Stimulated activated naive B cell treated with anti-CD40 and anti-IgM and Interleukin-4, amounts not matched to agents 10 μg/mL and 1 μg/mL and 100 μg/mL, for 72 hours (primary cell): ENCODE measurements around the gene CYP46A1.

Source experiments
- ATAC-seq, 2 donors: fragments of 150-1000 bp; cut with Tn5 transposase; replicated peaks; 2 replicates each; pipeline ENCODE4 v1.10.0; 2021; ENCODE audit warnings: moderate library complexity in 1 of 2
- DNase-seq: peaks from one replicate; pipeline ENCODE4 v3.0.0; 2021
- H3K27ac Mint-ChIP-seq: one replicate; pipeline ENCODE4 v1.8.0; 2022; ENCODE audit warnings: mild to moderate bottlenecking, mixed read lengths
- H3K27me3 Mint-ChIP-seq, 2 donors: one replicate each; pipeline ENCODE4 v1.8.0; 2022; ENCODE audit warnings: mixed read lengths in 2 of 2
- H3K36me3 Mint-ChIP-seq, 2 donors: one replicate each; pipeline ENCODE4 v1.8.0; 2022; ENCODE audit warnings: mixed read lengths in 2 of 2, mild to moderate bottlenecking in 1 of 2
- H3K4me1 Mint-ChIP-seq, 2 donors: one replicate each; pipeline ENCODE4 v1.8.0; 2022; ENCODE audit warnings: mixed read lengths in 2 of 2, mild to moderate bottlenecking in 1 of 2
- H3K4me3 Mint-ChIP-seq, 2 donors: one replicate each; pipeline ENCODE4 v1.8.0; 2022; ENCODE audit warnings: mild to moderate bottlenecking in 2 of 2, mixed read lengths in 2 of 2, moderate library complexity in 1 of 2
- H3K9me3 Mint-ChIP-seq, 2 donors: one replicate each; pipeline ENCODE4 v1.8.0; 2022; ENCODE audit warnings: mixed read lengths in 2 of 2, mild to moderate bottlenecking in 1 of 2

CYP46A1 gene

DNA sequence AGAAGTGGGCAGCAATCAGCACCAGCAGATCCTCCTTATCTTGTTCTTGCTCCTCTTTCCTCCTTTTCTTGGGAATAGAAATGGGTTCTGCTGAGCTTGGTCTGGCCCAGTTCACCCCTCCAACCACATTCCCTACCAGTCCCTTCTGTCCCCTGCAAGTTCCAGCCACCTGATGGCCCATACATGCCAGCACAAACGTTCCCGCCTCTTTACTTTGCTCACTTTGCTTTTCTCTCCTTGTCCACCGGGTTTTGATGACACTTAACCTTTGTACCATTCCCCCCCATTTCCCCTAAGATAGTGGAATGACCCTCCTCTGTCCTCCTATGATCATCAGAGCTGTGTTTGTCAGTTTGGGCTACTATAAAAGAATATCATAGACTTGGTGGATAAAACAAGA lies 85.7 kb downstream of the CYP46A1 start:
- Mint-ChIP-seq H3K9me3 (peaks cover 2 to 4% of the 10 kb centered on the region in 2 donors), H3K27me3 (peaks cover 30 to 35% of the 10 kb centered on the region in 2 donors), H3K27ac (no peak overlapping the region), H3K36me3 (no peaks in the 10 kb centered on the region), H3K4me1 (peaks cover 0 to 2% of the 10 kb centered on the region in 2 donors), H3K4me3 (no peak overlapping the region)
- ATAC-seq = no peak
- DNase-seq = no peak

DNA sequence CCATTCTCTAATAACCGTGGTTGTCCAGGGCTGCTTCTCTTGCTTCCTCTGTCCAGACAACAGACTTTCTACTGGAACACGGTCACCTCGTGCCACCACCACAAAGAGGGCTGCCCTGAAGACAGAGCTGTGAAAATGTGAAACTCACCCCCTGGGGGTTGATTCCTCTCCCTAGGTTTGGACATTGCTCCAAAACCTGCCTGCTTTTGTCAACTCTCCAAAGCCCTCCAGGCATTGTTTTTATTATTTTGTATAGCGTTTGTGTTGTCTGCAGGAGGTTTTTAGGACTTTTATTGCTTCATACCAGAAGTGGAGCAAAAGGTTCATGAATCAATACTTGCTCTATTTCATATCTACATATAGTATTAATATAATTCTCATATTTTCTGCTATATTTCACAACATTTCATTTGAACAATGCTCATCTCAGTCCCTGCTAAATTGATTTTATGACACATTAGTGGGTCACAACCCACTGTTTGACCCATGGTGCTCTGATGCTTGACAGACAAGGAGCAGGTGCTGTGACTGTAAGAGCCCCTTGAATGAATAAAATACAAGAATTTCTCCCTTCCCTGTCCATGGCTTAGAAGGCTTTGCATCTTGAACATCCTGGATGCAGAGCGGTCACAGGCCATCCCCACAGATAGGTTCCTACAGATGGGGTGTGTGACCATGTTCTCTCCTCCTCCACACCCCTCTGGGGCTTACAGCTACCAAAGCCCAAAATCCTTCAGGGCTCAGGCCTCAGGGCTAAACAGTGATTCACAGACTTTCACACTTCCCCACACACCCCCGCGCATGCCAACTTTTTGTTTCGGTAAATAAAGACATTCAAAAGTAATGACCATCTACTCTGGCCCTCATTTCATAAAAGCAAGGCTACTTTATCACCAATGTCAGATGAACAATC lies 88.5 kb downstream of the CYP46A1 start:
- H3K27ac Mint-ChIP-seq = no peak overlapping the region
- H3K27me3 Mint-ChIP-seq = peaks cover 45 to 51% of the 10 kb centered on the region in 2 donors
- peaks cover 2 to 4% of the 10 kb centered on the region in 2 donors for H3K9me3 Mint-ChIP-seq
- ATAC-seq = no peak
- H3K4me1 Mint-ChIP-seq = peaks cover 0 to 2% of the 10 kb centered on the region in 2 donors
- no peak overlapping the region for H3K4me3 Mint-ChIP-seq
- no peaks in the 10 kb centered on the region for H3K36me3 Mint-ChIP-seq
- no peak for DNase-seq

DNA sequence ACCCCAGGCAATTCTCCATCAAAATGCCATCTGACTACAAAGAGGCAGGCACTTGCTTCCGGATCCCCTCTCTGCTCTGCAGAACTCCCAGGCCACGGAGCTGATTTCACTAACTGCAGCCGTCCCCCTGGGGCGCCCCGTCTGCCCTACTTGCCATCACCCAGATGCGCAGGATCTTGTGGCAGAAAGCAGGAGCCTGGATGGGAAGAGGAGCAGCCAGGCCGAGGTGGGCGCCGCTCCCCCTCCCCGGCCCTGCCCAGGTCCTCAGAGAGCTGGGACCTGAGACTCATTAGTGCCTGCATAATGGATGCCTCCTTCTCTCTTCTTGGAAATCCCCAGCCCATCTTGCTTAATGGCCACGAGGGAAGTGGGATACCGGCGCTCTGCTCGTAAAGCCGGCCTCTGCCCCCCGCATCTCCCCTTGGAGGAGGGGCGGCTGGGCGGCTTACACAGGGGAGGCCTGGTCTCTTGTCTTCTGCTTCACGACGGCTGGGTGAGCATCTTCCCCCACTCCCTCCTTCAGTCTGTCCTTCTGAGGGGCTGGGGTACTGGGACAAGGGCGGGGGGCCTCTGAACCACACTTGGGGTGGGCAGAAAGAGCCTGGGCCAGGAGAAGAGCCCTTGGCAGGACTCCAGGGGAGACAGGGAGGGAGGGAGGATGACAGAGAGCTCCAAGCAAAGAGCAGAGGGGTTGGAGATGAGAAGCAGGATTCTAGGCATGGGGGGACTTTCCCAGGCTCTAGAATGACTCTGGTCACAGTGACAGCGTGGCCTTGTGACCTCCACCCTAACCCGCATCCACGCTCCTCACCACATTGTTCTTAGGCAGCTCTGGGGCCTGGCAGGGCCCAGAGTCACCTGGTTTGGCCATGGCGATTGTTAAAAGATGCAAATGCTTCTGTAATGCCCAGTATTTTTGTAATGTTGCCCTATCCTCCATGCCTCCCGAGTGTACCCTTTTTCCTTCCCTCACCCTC lies 89.7 kb downstream of the CYP46A1 start:
- no peaks in the 10 kb centered on the region for H3K36me3 Mint-ChIP-seq
- H3K27ac Mint-ChIP-seq = no peak overlapping the region
- H3K4me1 Mint-ChIP-seq = peaks cover 0 to 2% of the 10 kb centered on the region in 2 donors
- H3K4me3 Mint-ChIP-seq = no peak overlapping the region
- DNase-seq = no peak
- no peak for ATAC-seq
- H3K9me3 Mint-ChIP-seq = peaks cover 4 to 7% of the 10 kb centered on the region in 2 donors
- H3K27me3 Mint-ChIP-seq = peaks cover 41 to 53% of the 10 kb centered on the region in 2 donors

DNA sequence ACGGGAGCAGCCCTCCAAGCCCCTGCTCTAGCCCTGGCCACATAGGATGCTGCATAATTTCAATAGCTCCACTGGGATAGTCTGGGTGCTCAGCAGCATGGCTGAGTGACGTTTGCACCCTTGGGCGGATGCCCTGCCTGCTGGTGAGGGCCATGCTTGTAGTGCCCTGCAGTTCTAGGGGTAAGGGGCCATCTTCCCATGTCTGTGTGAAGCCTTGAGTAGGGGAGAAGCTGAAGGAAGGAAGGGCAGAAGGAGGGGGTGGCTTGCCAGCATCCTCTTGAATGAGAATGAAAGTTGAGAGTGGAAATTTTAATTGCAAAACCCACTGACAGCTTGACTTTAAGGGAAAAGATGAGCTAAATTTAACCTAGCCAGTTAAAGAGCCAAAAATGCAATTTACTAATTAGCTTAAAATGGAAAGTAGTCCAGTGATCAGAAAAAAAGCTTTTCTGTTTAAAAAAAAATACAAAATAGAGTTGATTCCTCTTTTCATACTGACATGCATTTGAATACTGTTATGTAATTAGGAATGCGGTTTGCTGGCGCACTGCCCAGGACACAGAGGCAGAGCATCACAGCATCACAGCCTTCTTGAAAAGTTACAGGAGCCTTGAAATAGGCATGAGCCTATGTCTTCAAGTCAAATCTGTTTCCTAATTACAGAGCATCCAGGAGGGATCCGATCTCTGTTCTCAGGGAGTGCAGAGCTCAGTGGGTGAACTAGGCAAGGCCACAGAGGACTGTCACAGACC lies 90.6 kb downstream of the CYP46A1 start:
- no peak overlapping the region for H3K27ac Mint-ChIP-seq
- ATAC-seq (no peak), DNase-seq (no peak)
- H3K4me3 Mint-ChIP-seq = no peak overlapping the region
- H3K9me3 Mint-ChIP-seq = peaks cover 13 to 14% of the 10 kb centered on the region in 2 donors
- H3K4me1 Mint-ChIP-seq = peaks cover 0 to 2% of the 10 kb centered on the region in 2 donors
- H3K27me3 Mint-ChIP-seq = peaks cover 48 to 61% of the 10 kb centered on the region in 2 donors
- H3K36me3 Mint-ChIP-seq = no peaks in the 10 kb centered on the region

DNA sequence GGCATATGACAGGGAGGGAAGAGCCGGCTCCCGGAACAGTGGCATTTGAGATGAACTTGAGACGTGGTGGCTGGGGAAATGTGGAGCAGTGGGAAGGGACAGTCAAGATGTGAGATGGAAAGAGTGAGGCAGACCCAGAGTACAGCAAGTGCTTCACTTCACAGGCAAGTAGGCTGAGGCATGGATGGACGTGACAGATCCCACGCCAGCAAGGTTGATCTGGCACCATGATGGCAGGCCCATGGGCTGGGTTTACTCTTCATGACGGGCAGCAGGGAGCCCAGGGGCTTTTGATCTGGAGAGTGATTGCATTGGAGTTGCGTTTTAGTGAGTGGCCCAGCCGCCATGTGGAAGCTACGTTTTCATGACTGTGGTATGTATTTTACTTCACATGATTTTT lies 91.3 kb downstream of the CYP46A1 start:
- no peak overlapping the region for H3K27ac Mint-ChIP-seq
- DNase-seq (no peak), ATAC-seq (no peak)
- no peak overlapping the region for H3K4me3 Mint-ChIP-seq
- H3K36me3 Mint-ChIP-seq = no peaks in the 10 kb centered on the region
- H3K4me1 Mint-ChIP-seq = peaks cover 0 to 2% of the 10 kb centered on the region in 2 donors
- H3K9me3 Mint-ChIP-seq = peaks cover 16% of the 10 kb centered on the region in 2 donors
- peaks cover 48 to 66% of the 10 kb centered on the region in 2 donors for H3K27me3 Mint-ChIP-seq
